ENCODE results near the gene LILRB1. TPM values are rescaled to one million over a fixed set of nuclear protein-coding genes. Genes with fewer than 3 reads are reported as not detected.

LILRB1 gene
- total and polyA plus RNA-seq, 2 donors (not counting 3 experiments of a cell fraction or from before 2014, with no cell fraction given) = not detected

GRCh38 chr19:54616821-54617560, 13.3 kb upstream of the LILRB1 start:
- POLR2A ChIA-PET = interaction anchor here (0.7 kb wide), 1 partner anchor 1284 kb away, joined by 3 read pairs; no protein-coding TSS in a partner anchor
- H3K4me2 ChIP-seq (ENCODE audit: insufficient read depth, low read length) = no peak overlapping the region
- DNase-seq (ENCODE audit: low read depth, low spot score) = no peak
- no peaks in the 10 kb centered on the region for H4K20me1 ChIP-seq (replicated peaks; ENCODE audit: control insufficient read depth, extremely low read depth, insufficient read depth, low read length)
- no peak overlapping the region for H2AFZ ChIP-seq (ENCODE audit: low read depth, low read length)
- no peaks in the 10 kb centered on the region for H3K36me3 ChIP-seq (ENCODE audit: control insufficient read depth in 2 of 2, extremely low read depth in 1 of 2, insufficient read depth in 2 of 2, low read length in 2 of 2)
- H3K9ac ChIP-seq (replicated peaks; ENCODE audit: extremely low read depth, insufficient read depth, low read length) = no peak overlapping the region
- no peak overlapping the region for H3K4me3 ChIP-seq (replicated peaks in 1 of 3; ENCODE audit: insufficient read depth in 1 of 3, low read depth in 1 of 3, low read length in 3 of 3)
- no peaks in the 10 kb centered on the region for H3K9me1 ChIP-seq (replicated peaks; ENCODE audit: control insufficient read depth, extremely low read depth, insufficient read depth, low read length)
- no peak overlapping the region for H3K27ac ChIP-seq (ENCODE audit: insufficient read depth, low read depth, low read length)
- BruUV-seq (replicated peaks) = no TSS peak
- no peak for FAIRE-seq
- no peaks in the 10 kb centered on the region for H3K4me1 ChIP-seq (ENCODE audit: control insufficient read depth, extremely low read depth, insufficient read depth, low read length)
- H3K79me2 ChIP-seq (ENCODE audit: control insufficient read depth, insufficient read depth, low read length) = no peaks in the 10 kb centered on the region
- H3K27me3 ChIP-seq (ENCODE audit: control insufficient read depth in 2 of 2, insufficient read depth in 2 of 2, low read length in 2 of 2) = no peaks in the 10 kb centered on the region
- TF ChIP-seq POLR2AphosphoS5 (IDR thresholded peaks at IDR 0.05; ENCODE audit: insufficient read depth, low read depth, low read length) (no peak), EZH2 (IDR thresholded peaks at IDR 0.05; ENCODE audit: borderline replicate concordance, low read depth, low read length, severe bottlenecking) (no peak), GATA2 (IDR thresholded peaks at IDR 0.05; ENCODE audit: insufficient read depth, insufficient read length, low read depth, low read length) (no peak), CTCF (IDR thresholded peaks at IDR 0.05; ENCODE audit: extremely low read depth in 1 of 2, insufficient read depth in 1 of 2, low read depth in 1 of 2, low read length in 2 of 2) (no peak), MAX (IDR thresholded peaks at IDR 0.05; ENCODE audit: insufficient read depth, insufficient read length) (no peak), MYC (IDR thresholded peaks at IDR 0.05; ENCODE audit: low read depth, low read length) (no peak), JUN (IDR thresholded peaks at IDR 0.05; ENCODE audit: borderline replicate concordance, insufficient read depth, insufficient read length, low read depth) (no peak), FOS (IDR thresholded peaks at IDR 0.05; ENCODE audit: borderline replicate concordance, insufficient read depth, low read length) (no peak), POLR2A (IDR thresholded peaks at IDR 0.05; ENCODE audit: low read depth, low read length) (no peak)
- no peaks in the 10 kb centered on the region for H3K9me3 ChIP-seq (replicated peaks; ENCODE audit: control insufficient read depth, insufficient read depth, low read length)
- CTCF ChIA-PET = interaction anchor here (1.0 kb wide), 1 partner anchor 11 kb away, joined by 3 read pairs; no protein-coding TSS in a partner anchor
- intact Hi-C loops (cut with micrococcal nuclease) (no loop called here), dilution Hi-C loops (cut with MboI; ENCODE audit: extremely low pct_ligation_motif_present, low sequenced_read_pairs) (no loop called here)
